CD8-positive, alpha-beta memory T cell (primary cell): Measurements from ENCODE around the gene FANCC. TPM values are rescaled to one million over a fixed set of nuclear protein-coding genes. Genes with fewer than 3 reads are reported as not detected.
A peak's percentile ranks its signal among the peaks of the same experiment; 100 is the strongest.

Source experiments
- CTCF ChIA-PET: fragments of 350-600 bp; sonication (Branson Sonifier 250); formaldehyde crosslinking; loops from one replicate; lab custom pipeline; 2021; ENCODE audit warnings: antibody characterized with exemption; lab: Charles Lee
- POLR2A ChIA-PET: fragments of 350-600 bp; sonication (Branson Sonifier 250); formaldehyde crosslinking; loops from one replicate; lab custom pipeline; 2021; ENCODE audit warnings: antibody characterized with exemption; lab: Charles Lee
- DNase-seq, 5 donors: peaks; one replicate each; pipeline versions ENCODE4 v3.0.0 to v3.0.0-alpha.2; 2020 to 2022; ENCODE audit warnings: mixed read lengths in 1 of 5
- H3K27ac ChIP-seq: one replicate; pipeline ENCODE4 v1.7.0; 2013; ENCODE audit warnings: low read depth, mild to moderate bottlenecking, low read length, moderate library complexity
- H3K27me3 ChIP-seq: 2 replicates; pipeline ENCODE4 v1.7.0; 2013; ENCODE audit warnings: low read length, mild to moderate bottlenecking; ENCODE audit not compliant: insufficient read depth, poor library complexity, severe bottlenecking
- H3K36me3 ChIP-seq: 2 replicates; pipeline ENCODE4 v1.7.0; 2013; ENCODE audit warnings: mild to moderate bottlenecking, low read length, moderate library complexity; ENCODE audit not compliant: insufficient read depth
- H3K4me1 ChIP-seq: 2 replicates; pipeline ENCODE4 v1.7.0; 2013; ENCODE audit warnings: mild to moderate bottlenecking, low read length, moderate library complexity; ENCODE audit not compliant: insufficient read depth
- H3K4me3 ChIP-seq: 2 replicates; pipeline ENCODE4 v1.7.0; 2013; ENCODE audit warnings: mild to moderate bottlenecking, low read length
- H3K9me3 ChIP-seq: 2 replicates; pipeline ENCODE4 v1.7.0; 2013; ENCODE audit warnings: mild to moderate bottlenecking, low read length
- H3K27ac Mint-ChIP-seq, 8 donors: one replicate each; pipeline ENCODE4 v1.8.0; 2020 to 2021; ENCODE audit warnings: mixed read lengths in 8 of 8, mild to moderate bottlenecking in 6 of 8, inconsistent platforms in 3 of 8, moderate library complexity in 3 of 8
- H3K27me3 Mint-ChIP-seq, 2 donors: one replicate each; pipeline ENCODE4 v1.8.0; 2020 to 2021; ENCODE audit warnings: mixed read lengths in 2 of 2, mild to moderate bottlenecking in 1 of 2, moderate library complexity in 1 of 2
- H3K36me3 Mint-ChIP-seq, 3 donors: one replicate each; pipeline ENCODE4 v1.8.0; 2020 to 2021; ENCODE audit warnings: mixed read lengths in 3 of 3, inconsistent platforms in 1 of 3, mild to moderate bottlenecking in 1 of 3
- H3K4me1 Mint-ChIP-seq, 3 donors: one replicate each; pipeline ENCODE4 v1.8.0; 2020 to 2021; ENCODE audit warnings: mixed read lengths in 3 of 3, inconsistent platforms in 1 of 3, mild to moderate bottlenecking in 1 of 3
- H3K4me3 Mint-ChIP-seq, 7 donors: one replicate each; pipeline ENCODE4 v1.8.0; 2020 to 2021; ENCODE audit warnings: mixed read lengths in 7 of 7, mild to moderate bottlenecking in 6 of 7, moderate library complexity in 4 of 7, inconsistent platforms in 2 of 7
- H3K9me3 Mint-ChIP-seq, 5 donors: one replicate each; pipeline ENCODE4 v1.8.0; 2020 to 2022; ENCODE audit warnings: mixed read lengths in 5 of 5, mild to moderate bottlenecking in 3 of 5, moderate library complexity in 2 of 5, inconsistent platforms in 1 of 5
- polyA plus RNA-seq: library from polyadenylated mRNA; unstranded; fragments of 300-500 nt; fragmentation: Illumina TruSeq; gene quantifications from one replicate; pipeline ENCODE4 v1.2.3, GENCODE V29; 2021
- total RNA-seq, 2 experiments: library from RNA; stranded (reverse); gene quantifications; one replicate each; pipeline ENCODE4 v1.2.3, GENCODE V29; 2021

The FANCC gene
- total and polyA plus RNA-seq, 3 experiments from 2014 or later: 2.7 to 18.5 (median 18.0) TPM

DNA sequence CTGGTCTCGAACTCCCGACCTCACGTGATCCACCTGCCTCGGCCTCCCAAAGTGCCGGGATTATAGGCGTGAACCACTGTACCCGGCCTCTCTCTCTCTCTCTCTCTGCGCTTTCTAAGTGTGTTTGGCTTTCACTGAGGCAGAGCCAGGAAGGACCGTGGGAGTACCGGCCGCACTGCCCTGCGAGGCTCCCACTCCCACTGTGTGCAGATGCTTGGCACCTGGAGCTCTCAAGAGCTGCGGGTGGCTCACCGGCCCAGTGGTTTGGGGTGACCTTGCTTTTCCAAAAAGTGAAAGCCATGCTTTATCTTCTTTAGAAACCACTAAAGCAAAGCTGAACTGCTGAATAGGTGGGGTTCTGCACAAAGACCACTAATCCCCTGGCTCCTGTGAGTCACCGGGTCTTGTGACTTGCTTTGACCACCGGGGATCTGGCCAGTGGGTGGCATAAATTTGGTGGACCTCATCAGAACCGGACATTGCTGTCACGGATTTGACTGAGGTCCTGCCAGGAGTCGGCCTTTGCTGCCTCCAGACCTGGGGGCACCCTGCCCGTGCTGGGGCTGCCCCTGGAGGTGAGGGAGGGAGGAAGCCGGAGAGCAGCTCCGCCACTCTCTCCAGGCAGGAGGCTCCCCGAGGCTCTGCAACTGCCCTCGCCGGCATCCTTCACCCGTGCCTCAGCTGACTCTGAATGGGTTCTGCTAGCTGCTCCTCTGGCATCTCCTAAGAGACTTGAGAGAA is 228.9 kb downstream of the FANCC start:
- Mint-ChIP-seq H3K9me3 (no peaks in the 10 kb centered on the region), H3K27me3 (peaks cover 0 to 2% of the 10 kb centered on the region in 2 donors), H3K4me1 (peaks cover 6 to 8% (median 7%) of the 10 kb centered on the region in 3 donors), H3K36me3 (peaks cover 0 to 13% (median 5%) of the 10 kb centered on the region in 3 donors), H3K4me3 (no peak overlapping the region), H3K27ac (no peak overlapping the region)
- Histone ChIP-seq H3K4me1 (no peaks in the 10 kb centered on the region), H3K36me3 (no peaks in the 10 kb centered on the region), H3K27me3 (no peaks in the 10 kb centered on the region), H3K27ac (no peak overlapping the region), H3K4me3 (no peak overlapping the region), H3K9me3 (no peaks in the 10 kb centered on the region)
- ChIA-PET POLR2A (interaction anchor here (0.7 kb wide), 1 partner anchor 48 kb away, joined by 3 read pairs; no protein-coding TSS in a partner anchor), CTCF (interaction anchor here (1.0 kb wide), 1 partner anchor 58 kb away, joined by 3 read pairs; no protein-coding TSS in a partner anchor)
- no peak for DNase-seq

DNA sequence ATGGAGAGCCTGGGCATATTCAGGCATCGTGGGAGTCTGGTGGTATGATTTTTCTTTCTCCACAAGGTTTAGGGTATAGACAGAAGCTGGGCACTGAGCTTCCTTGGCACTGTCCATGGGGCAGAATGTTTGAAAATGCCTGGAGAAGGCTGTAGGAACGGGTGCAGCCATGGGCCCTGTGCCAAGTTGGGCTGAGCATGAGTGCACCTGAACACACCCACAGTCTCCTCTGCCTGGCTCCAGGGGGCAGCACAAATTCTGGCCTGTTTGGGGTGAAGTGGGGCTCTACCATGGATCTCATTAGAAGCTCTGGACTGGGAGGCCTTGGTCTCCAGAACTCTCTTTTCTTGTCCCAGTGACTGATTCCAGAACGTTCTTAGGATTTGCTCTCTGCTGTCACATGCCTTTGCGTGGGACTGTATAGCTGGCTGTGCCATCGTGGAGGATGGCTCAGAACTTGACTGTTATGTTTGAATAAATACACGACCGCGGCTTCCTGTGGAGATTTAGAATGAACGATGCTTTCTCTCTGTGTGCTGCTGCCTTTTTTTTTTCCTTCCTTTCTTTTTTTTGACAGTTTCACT is 229.8 kb downstream of the FANCC start:
- ChIA-PET POLR2A (interaction anchor here (0.7 kb wide), 1 partner anchor 49 kb away, joined by 3 read pairs; no protein-coding TSS in a partner anchor), CTCF (interaction anchor here (0.9 kb wide), 1 partner anchor 40 kb away, joined by 4 read pairs; no protein-coding TSS in a partner anchor)
- peaks cover 0 to 18% (median 8%) of the 10 kb centered on the region in 3 donors for H3K36me3 Mint-ChIP-seq
- Histone ChIP-seq H3K27ac (no peak overlapping the region), H3K27me3 (no peaks in the 10 kb centered on the region), H3K4me3 (no peak overlapping the region), H3K4me1 (no peaks in the 10 kb centered on the region), H3K9me3 (no peaks in the 10 kb centered on the region), H3K36me3 (no peaks in the 10 kb centered on the region)
- peak overlapping the region in 1 of 8 donors; percentile 74 for H3K27ac Mint-ChIP-seq
- H3K27me3 Mint-ChIP-seq: peaks cover 0 to 3% of the 10 kb centered on the region in 2 donors
- H3K9me3 Mint-ChIP-seq: no peaks in the 10 kb centered on the region
- peaks cover 4 to 5% (median 5%) of the 10 kb centered on the region in 3 donors for H3K4me1 Mint-ChIP-seq
- DNase-seq: no peak
- H3K4me3 Mint-ChIP-seq: no peak overlapping the region

DNA sequence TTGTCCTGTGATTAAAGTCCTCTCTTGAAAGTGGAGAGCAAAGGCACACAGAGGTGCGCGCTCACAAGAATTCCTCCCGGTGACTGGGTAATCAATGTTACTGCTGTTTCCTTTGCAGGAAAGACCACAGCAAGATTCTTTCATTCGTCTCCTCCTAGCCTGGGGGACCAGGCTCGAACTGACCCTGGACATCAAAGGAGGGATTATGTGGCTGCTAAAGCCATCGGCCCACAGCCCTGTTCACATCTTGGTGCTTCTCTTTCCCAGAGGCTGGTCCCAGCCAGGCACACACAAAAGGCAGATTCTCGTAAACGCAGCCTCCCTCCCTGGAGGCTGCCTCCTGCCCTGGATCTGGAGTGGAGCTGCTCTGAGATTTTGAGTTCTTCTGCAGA is 230.9 kb downstream of the FANCC start:
- ChIA-PET CTCF (no interaction called here), POLR2A (no interaction called here)
- Histone ChIP-seq H3K27me3 (no peaks in the 10 kb centered on the region), H3K4me3 (no peak overlapping the region), H3K27ac (no peak overlapping the region), H3K9me3 (no peaks in the 10 kb centered on the region), H3K36me3 (no peaks in the 10 kb centered on the region), H3K4me1 (no peaks in the 10 kb centered on the region)
- no peak overlapping the region for H3K27ac Mint-ChIP-seq
- H3K9me3 Mint-ChIP-seq: no peaks in the 10 kb centered on the region
- H3K36me3 Mint-ChIP-seq: peaks cover 0 to 20% (median 19%) of the 10 kb centered on the region in 3 donors
- peak overlapping the region in 1 of 7 donors; percentile 29 for H3K4me3 Mint-ChIP-seq
- H3K27me3 Mint-ChIP-seq: peaks cover 0 to 5% of the 10 kb centered on the region in 2 donors
- DNase-seq: no peak
- H3K4me1 Mint-ChIP-seq: no peaks in the 10 kb centered on the region

DNA sequence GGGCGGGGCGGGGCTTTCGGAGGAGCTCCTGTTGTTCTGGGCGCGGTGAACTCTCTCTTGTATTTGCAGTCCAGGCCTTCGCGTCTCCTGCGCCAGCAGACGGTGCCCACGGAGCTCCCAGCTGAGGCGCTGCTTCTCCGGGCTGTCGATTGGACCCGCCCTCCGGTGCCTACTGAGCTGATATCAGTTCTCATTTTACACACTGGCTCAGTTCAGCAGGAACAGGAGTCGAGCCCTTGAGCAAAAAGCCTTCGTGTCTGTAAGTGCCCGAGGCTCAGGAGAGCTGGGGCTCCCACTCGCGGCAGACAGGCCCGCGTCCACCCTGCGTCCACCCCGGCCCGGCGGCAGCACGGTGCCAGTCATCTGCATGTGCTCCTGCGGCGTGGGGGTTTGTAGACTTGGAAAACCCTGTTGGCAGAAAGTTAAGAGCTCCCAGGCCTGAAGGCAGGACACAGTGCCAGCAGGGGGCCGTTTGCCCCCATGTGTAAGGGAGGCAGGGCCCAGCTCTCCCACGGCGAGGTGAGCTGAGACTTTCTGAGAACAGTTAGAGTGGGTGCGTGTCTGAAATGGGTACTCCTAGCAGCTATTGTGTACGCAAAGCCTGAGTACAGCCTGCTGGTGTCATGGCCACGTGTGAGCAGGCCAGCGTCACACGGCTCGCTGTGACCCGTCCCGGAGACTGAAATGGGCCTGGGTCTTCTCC is 231.5 kb downstream of the FANCC start:
- POLR2A ChIA-PET: no interaction called here
- no peaks in the 10 kb centered on the region for H3K4me1 ChIP-seq
- no peak overlapping the region for H3K4me3 ChIP-seq
- Mint-ChIP-seq H3K4me3 (no peak overlapping the region), H3K36me3 (peaks cover 0 to 22% (median 20%) of the 10 kb centered on the region in 3 donors), H3K4me1 (no peaks in the 10 kb centered on the region), H3K27me3 (peaks cover 0 to 5% of the 10 kb centered on the region in 2 donors), H3K27ac (no peak overlapping the region), H3K9me3 (no peaks in the 10 kb centered on the region)
- H3K27me3 ChIP-seq: no peaks in the 10 kb centered on the region
- no peaks in the 10 kb centered on the region for H3K9me3 ChIP-seq
- CTCF ChIA-PET: no interaction called here
- H3K27ac ChIP-seq: no peak overlapping the region
- H3K36me3 ChIP-seq: no peaks in the 10 kb centered on the region
- DNase-seq: no peak

DNA sequence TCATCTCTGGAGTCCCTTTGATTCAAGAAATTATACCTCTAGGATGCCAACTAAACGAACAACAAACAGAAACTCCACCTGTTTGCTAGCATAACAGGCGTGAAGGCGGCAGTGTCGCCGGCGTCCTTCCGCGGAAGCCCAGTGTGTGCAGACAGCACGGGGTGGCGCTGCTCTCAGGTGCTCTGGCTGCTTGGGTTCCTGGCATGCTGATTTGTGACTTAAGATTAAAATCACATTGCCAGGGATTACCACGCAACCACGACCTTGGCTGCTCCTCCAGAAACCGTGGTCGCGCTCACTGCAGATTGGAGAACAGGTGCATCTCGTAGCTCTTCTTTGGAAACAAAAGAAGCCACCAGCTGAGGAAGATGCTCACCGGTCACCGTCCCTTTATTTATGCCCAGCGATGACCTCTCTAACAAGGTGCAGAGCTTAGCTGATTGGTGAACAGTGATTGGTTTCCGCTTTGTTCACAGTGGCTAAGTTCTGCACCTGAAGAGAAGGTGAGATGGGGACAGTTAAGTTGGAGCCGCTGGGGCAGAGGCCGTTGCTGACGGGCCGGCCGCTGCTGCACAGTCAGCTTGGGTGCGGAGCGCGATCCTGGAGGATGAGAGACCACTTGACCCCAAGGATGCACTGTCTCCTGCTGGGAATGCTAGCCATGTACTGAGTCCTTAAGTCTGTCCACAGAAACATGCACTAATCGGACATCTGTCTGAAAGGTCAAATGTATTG is 232.3 kb downstream of the FANCC start:
- no peaks in the 10 kb centered on the region for H3K9me3 Mint-ChIP-seq
- Histone ChIP-seq H3K27ac (no peak overlapping the region), H3K27me3 (no peaks in the 10 kb centered on the region), H3K36me3 (no peaks in the 10 kb centered on the region), H3K4me1 (no peaks in the 10 kb centered on the region), H3K9me3 (no peaks in the 10 kb centered on the region), H3K4me3 (no peak overlapping the region)
- H3K27ac Mint-ChIP-seq: no peak overlapping the region
- peaks cover 0 to 5% of the 10 kb centered on the region in 2 donors for H3K27me3 Mint-ChIP-seq
- no peaks in the 10 kb centered on the region for H3K4me1 Mint-ChIP-seq
- H3K4me3 Mint-ChIP-seq: no peak overlapping the region
- peaks cover 0 to 24% (median 20%) of the 10 kb centered on the region in 3 donors for H3K36me3 Mint-ChIP-seq
- DNase-seq: no peak
- ChIA-PET CTCF (no interaction called here), POLR2A (no interaction called here)

DNA sequence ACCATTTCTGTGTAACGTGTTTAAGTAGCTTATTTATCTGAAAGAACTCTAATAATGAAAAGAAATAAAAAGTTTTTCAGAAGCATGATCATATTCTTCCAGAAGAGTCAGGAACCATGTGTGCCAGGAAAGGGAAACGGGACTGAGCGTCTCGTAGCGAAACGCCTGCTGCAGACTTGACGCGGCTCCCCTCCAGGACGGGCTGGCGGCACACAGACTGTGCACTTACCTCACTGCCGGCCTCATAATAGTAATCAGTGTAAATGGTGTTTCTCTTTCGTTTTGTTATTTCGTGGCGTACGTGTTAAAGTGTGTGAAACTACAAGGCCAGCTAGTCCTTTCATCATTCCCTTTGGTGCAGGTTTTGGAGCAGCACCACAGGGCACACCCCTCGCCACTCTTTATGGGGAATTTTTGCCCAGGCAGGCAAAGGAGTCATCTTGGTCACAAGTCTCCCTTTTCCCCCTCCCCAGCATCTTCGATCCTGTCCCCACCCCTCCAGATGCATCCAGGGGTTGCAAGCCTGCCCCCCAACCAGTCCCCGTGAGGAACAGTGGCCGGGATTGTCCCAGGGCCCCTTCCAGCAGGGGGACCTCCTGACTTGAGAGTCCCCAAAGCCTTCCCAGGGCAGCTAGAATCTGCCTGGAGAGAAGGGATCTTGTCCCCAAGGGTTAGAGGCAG is 233.1 kb downstream of the FANCC start:
- Mint-ChIP-seq H3K27ac (peak overlapping the region in 1 of 8 donors; percentile 66), H3K27me3 (peaks cover 0 to 5% of the 10 kb centered on the region in 2 donors), H3K36me3 (peaks cover 0 to 24% (median 20%) of the 10 kb centered on the region in 3 donors), H3K9me3 (no peaks in the 10 kb centered on the region), H3K4me3 (peak overlapping the region in 1 of 7 donors; percentile 57), H3K4me1 (no peaks in the 10 kb centered on the region)
- Histone ChIP-seq H3K27me3 (no peaks in the 10 kb centered on the region), H3K4me1 (no peaks in the 10 kb centered on the region), H3K27ac (no peak overlapping the region), H3K4me3 (no peak overlapping the region), H3K9me3 (no peaks in the 10 kb centered on the region), H3K36me3 (no peaks in the 10 kb centered on the region)
- ChIA-PET POLR2A (no interaction called here), CTCF (no interaction called here)
- DNase-seq: no peak

DNA sequence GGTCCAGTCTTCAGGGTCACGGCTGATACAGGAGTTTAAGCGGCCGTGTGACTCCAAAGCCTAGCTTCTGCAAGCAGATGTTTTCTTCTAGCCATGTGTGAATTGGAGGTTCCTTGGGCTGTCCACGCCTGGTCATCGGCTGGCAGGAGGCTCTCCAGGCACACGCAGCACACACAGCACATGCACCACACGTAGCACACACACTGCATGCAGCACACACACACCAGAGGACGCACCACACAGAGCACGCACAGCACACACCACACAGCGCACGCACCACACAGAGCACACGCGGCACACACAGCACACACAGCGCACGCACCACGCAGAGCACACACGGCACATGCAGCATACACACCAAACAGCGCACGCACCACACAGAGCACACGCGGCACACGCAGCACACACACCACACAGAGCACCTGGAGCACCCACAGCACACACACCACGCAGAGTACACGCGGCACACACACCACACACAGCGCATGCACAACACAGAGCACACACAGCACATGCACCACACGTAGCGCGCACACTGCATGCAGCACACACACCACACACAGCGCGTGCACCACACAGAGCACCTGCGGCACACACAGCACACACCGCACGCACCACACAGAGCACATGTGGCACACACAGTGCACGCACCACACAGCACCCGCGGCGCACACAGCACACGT is 234.3 kb downstream of the FANCC start:
- CTCF ChIA-PET: no interaction called here
- Histone ChIP-seq H3K27ac (no peak overlapping the region), H3K36me3 (no peaks in the 10 kb centered on the region), H3K4me3 (no peak overlapping the region), H3K9me3 (no peaks in the 10 kb centered on the region), H3K27me3 (no peaks in the 10 kb centered on the region), H3K4me1 (no peaks in the 10 kb centered on the region)
- H3K27ac Mint-ChIP-seq: no peak overlapping the region
- no peak overlapping the region for H3K4me3 Mint-ChIP-seq
- POLR2A ChIA-PET: no interaction called here
- peaks cover 0 to 24% (median 16%) of the 10 kb centered on the region in 3 donors for H3K36me3 Mint-ChIP-seq
- H3K27me3 Mint-ChIP-seq: peaks cover 0 to 3% of the 10 kb centered on the region in 2 donors
- no peak for DNase-seq
- H3K4me1 Mint-ChIP-seq: no peaks in the 10 kb centered on the region
- no peaks in the 10 kb centered on the region for H3K9me3 Mint-ChIP-seq
